Trophoblast cell (in vitro differentiated cells and primary cell): ENCODE results near the gene HMGN1.

Experiments
- DNase-seq, 2 donors: peaks; one replicate each; pipeline ENCODE4 v3.0.0-alpha.2; 2016
- H2AFZ ChIP-seq: 2 replicates; pipeline ENCODE4 v1.6.1; 2013; ENCODE audit warnings: low read length, moderate library complexity, mild to moderate bottlenecking; ENCODE audit not compliant: insufficient read depth, poor library complexity
- H2AK5ac ChIP-seq: 2 replicates; pipeline ENCODE4 v1.6.1; 2013; ENCODE audit warnings: mild to moderate bottlenecking, low read length
- H2BK120ac ChIP-seq: 2 replicates; pipeline ENCODE4 v1.6.1; 2013; ENCODE audit warnings: low read length, mild to moderate bottlenecking, moderate library complexity; ENCODE audit not compliant: insufficient read depth, poor library complexity
- H2BK12ac ChIP-seq: 2 replicates; pipeline ENCODE4 v1.6.1; 2013; ENCODE audit warnings: mild to moderate bottlenecking, low read length, moderate library complexity
- H2BK5ac ChIP-seq: 2 replicates; pipeline ENCODE4 v1.6.1; 2013; ENCODE audit warnings: low read length, low read depth, moderate library complexity, mild to moderate bottlenecking; ENCODE audit not compliant: poor library complexity
- H3K14ac ChIP-seq: 2 replicates; pipeline ENCODE4 v1.6.1; 2013; ENCODE audit warnings: mild to moderate bottlenecking, low read length
- H3K18ac ChIP-seq: 2 replicates; pipeline ENCODE4 v1.6.1; 2013; ENCODE audit warnings: mild to moderate bottlenecking, low read length
- H3K23ac ChIP-seq: 2 replicates; pipeline ENCODE4 v1.6.1; 2013; ENCODE audit warnings: low read length
- H3K27ac ChIP-seq: 2 replicates; pipeline ENCODE4 v1.5.1; 2013; ENCODE audit warnings: low read depth, mild to moderate bottlenecking, inconsistent platforms, low read length, moderate library complexity
- H3K27me3 ChIP-seq: 2 replicates; pipeline ENCODE4 v1.6.1; 2013; ENCODE audit warnings: inconsistent platforms, mild to moderate bottlenecking, low read length, moderate library complexity; ENCODE audit not compliant: insufficient read depth
- H3K36me3 ChIP-seq, 2 experiments: 1 replicate in 1 of 2; 2 replicates in 1 of 2; pipeline ENCODE4 v1.6.1; 2013; ENCODE audit warnings: low read length in 2 of 2, mild to moderate bottlenecking in 2 of 2, moderate library complexity in 1 of 2; ENCODE audit not compliant: insufficient read depth in 2 of 2, control insufficient read depth in 1 of 2
- H3K4ac ChIP-seq: 2 replicates; pipeline ENCODE4 v1.6.1; 2013; ENCODE audit warnings: low read depth, mild to moderate bottlenecking, low read length, moderate library complexity
- H3K4me1 ChIP-seq, 2 experiments: 1 replicate in 1 of 2; 2 replicates in 1 of 2; pipeline ENCODE4 v1.6.1; 2013; ENCODE audit warnings: low read length in 2 of 2, mild to moderate bottlenecking in 2 of 2, moderate library complexity in 1 of 2; ENCODE audit not compliant: insufficient read depth in 2 of 2, control insufficient read depth in 1 of 2
- H3K4me2 ChIP-seq: 2 replicates; pipeline ENCODE4 v1.6.1; 2013; ENCODE audit warnings: inconsistent platforms, mild to moderate bottlenecking, low read length, moderate library complexity
- H3K4me3 ChIP-seq: 2 replicates; pipeline ENCODE4 v1.5.1; 2013; ENCODE audit warnings: mild to moderate bottlenecking, low read depth, low read length, inconsistent platforms
- H3K79me1 ChIP-seq: one replicate; pipeline ENCODE4 v1.6.1; 2013; ENCODE audit warnings: low read length
- H3K79me2 ChIP-seq: 2 replicates; pipeline ENCODE4 v1.6.1; 2013; ENCODE audit warnings: low read length, mild to moderate bottlenecking; ENCODE audit not compliant: control insufficient read depth, insufficient read depth, poor library complexity
- H3K9ac ChIP-seq: 2 replicates; pipeline ENCODE4 v1.6.1; 2013; ENCODE audit warnings: mild to moderate bottlenecking, low read length
- H3K9me3 ChIP-seq: 2 replicates; pipeline ENCODE4 v1.6.1; 2013; ENCODE audit warnings: low read depth, mild to moderate bottlenecking, control low read depth, inconsistent platforms, low read length; ENCODE audit not compliant: insufficient read depth
- H4K12ac ChIP-seq: 2 replicates; pipeline ENCODE4 v1.6.1; 2013; ENCODE audit warnings: low read depth, mild to moderate bottlenecking, low read length, moderate library complexity
- H4K8ac ChIP-seq: 2 replicates; pipeline ENCODE4 v1.6.1; 2013; ENCODE audit warnings: low read depth, mild to moderate bottlenecking, low read length, moderate library complexity
- H4K91ac ChIP-seq: one replicate; pipeline ENCODE4 v1.6.1; 2013; ENCODE audit warnings: low read depth, mild to moderate bottlenecking, low read length, moderate library complexity
- WGBS: extraction: QIAGEN DNeasy Blood & Tissue Kit; methylation state at CpG from one replicate; pipeline ENCODE4 v1.1.7; 2013; ENCODE audit warnings: missing lambda C conversion rate; ENCODE audit not compliant: insufficient read length, insufficient coverage; ENCODE audit errors: extremely low coverage; 5-methylcytosine and 5-hydroxymethylcytosine counted together

Gene HMGN1

DNA sequence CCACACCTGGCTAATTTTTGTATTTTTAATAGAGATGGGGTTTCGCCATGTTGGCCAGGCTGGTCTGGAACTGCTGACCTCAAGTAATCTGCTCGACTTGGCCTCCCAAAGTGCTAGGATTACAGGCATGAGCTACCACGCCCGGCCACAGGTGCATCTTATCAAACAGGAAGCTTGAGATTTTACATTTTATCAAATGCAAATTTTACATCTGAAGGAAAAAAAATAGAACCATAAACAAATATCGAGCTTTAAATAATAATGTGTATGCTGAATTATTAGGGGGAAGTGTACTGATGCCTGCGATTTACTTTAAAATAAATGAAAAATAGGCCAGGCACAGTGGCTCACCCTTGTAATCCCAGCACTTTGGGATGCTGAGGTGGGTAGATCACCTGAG lies 18.9 kb downstream of the HMGN1 start:
- Histone ChIP-seq H3K9ac (no peak overlapping the region), H3K23ac (no peak overlapping the region), H3K4me1 (peaks cover 4 to 5% of the 10 kb centered on the region in 2 experiments), H3K4me3 (no peak overlapping the region), H2BK5ac (no peak overlapping the region), H3K36me3 (no peaks in the 10 kb centered on the region), H3K4ac (no peak overlapping the region), H3K27ac (no peak overlapping the region), H3K27me3 (no peaks in the 10 kb centered on the region), H4K12ac (no peak overlapping the region), H3K9me3 (no peaks in the 10 kb centered on the region), H3K79me2 (no peaks in the 10 kb centered on the region), H4K8ac (no peak overlapping the region), H2AFZ (no peak overlapping the region), H3K4me2 (no peak overlapping the region), H2BK120ac (no peak overlapping the region), H3K14ac (no peak overlapping the region), H2BK12ac (no peak overlapping the region), H3K79me1 (no peaks in the 10 kb centered on the region), H4K91ac (no peak overlapping the region), H3K18ac (no peak overlapping the region), H2AK5ac (no peak overlapping the region)
- no CpG with 5 or more reads among the region's 6 CpGs for WGBS
- no peak for DNase-seq

DNA sequence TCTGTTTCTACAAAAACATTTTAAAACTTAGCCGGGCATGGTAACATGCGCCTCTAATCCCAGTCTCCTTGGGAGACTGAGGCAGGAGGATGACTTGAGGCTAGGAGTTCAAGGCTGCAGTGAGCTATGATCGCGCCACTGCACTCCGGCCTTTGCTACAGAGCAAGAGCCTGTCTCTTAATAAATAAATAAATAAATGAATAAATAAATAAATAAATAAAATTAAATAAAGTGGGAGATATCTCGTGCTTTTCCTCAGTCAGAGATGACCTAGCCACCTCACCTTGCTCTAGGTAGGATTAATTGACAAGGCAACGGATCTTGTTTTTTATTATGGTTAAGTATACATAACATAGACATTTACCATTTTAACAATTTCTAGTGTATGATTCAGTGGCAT lies 21.2 kb downstream of the HMGN1 start:
- no peaks in the 10 kb centered on the region for H3K79me2 ChIP-seq
- H3K4me2 ChIP-seq, result no peak overlapping the region
- H3K4me3 ChIP-seq, result no peak overlapping the region
- H3K14ac ChIP-seq, result no peak overlapping the region
- no peak overlapping the region for H3K9ac ChIP-seq
- no peak overlapping the region for H4K8ac ChIP-seq
- no peak overlapping the region for H4K91ac ChIP-seq
- H3K9me3 ChIP-seq, result no peaks in the 10 kb centered on the region
- H2BK12ac ChIP-seq, result no peak overlapping the region
- H2AFZ ChIP-seq, result no peak overlapping the region
- no peak overlapping the region for H2AK5ac ChIP-seq
- no peak overlapping the region for H2BK5ac ChIP-seq
- H3K4ac ChIP-seq, result no peak overlapping the region
- H3K18ac ChIP-seq, result no peak overlapping the region
- no peak overlapping the region for H2BK120ac ChIP-seq
- H3K36me3 ChIP-seq, result no peaks in the 10 kb centered on the region
- WGBS, result no CpG with 5 or more reads among the region's 7 CpGs
- no peak for DNase-seq
- H3K23ac ChIP-seq, result no peak overlapping the region
- H3K27me3 ChIP-seq, result no peaks in the 10 kb centered on the region
- peaks cover 6 to 8% of the 10 kb centered on the region in 2 experiments for H3K4me1 ChIP-seq
- H3K27ac ChIP-seq, result no peak overlapping the region
- H3K79me1 ChIP-seq, result no peaks in the 10 kb centered on the region
- H4K12ac ChIP-seq, result no peak overlapping the region

DNA sequence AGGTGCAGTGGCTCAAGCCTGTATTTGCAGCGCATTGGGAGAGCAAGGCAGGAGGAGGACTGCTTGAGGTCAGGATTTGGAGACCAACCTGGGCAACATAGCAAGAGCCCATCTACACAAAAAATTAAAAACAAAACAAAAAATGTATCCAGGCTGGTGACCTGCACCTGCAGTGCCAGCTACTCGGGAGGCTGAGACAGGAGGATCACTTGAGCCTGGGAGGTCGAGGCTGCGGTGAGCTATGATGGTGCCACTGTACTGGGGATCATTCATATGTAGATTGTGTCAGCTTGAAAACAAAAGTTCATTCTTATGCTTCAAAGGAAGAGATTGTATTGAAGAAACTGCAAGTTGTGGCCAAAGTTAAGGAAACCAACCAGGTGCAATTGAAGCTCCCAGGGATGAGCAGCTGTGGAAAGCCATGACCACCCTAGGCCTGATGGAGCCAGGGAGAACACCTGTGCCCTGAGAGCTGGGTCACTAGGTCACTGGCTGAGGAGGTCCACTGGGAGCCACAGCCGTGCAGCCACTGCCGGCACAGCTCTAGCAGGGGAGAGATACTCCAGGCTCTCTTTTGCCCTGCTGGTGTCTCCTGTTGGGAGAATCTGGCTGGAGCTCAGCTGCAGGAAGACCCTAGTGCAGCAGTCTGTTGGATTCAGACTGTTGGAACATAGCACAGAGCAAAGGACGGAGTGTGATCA lies 22.1 kb downstream of the HMGN1 start:
- Histone ChIP-seq H3K9me3 (no peaks in the 10 kb centered on the region), H2BK5ac (no peak overlapping the region), H3K14ac (no peak overlapping the region), H3K23ac (no peak overlapping the region), H4K8ac (no peak overlapping the region), H2BK12ac (no peak overlapping the region), H3K36me3 (no peaks in the 10 kb centered on the region), H3K4me3 (no peak overlapping the region), H3K27me3 (no peaks in the 10 kb centered on the region), H2AK5ac (no peak overlapping the region), H3K4me2 (no peak overlapping the region), H3K79me2 (no peaks in the 10 kb centered on the region), H3K4me1 (peaks cover 7 to 8% of the 10 kb centered on the region in 2 experiments), H3K4ac (no peak overlapping the region), H2BK120ac (no peak overlapping the region), H4K91ac (no peak overlapping the region), H2AFZ (no peak overlapping the region), H3K27ac (no peak overlapping the region), H4K12ac (no peak overlapping the region), H3K79me1 (peaks cover 5% of the 10 kb centered on the region), H3K18ac (no peak overlapping the region), H3K9ac (no peak overlapping the region)
- DNase-seq, result no peak
- WGBS, result no CpG with 5 or more reads among the region's 7 CpGs

DNA sequence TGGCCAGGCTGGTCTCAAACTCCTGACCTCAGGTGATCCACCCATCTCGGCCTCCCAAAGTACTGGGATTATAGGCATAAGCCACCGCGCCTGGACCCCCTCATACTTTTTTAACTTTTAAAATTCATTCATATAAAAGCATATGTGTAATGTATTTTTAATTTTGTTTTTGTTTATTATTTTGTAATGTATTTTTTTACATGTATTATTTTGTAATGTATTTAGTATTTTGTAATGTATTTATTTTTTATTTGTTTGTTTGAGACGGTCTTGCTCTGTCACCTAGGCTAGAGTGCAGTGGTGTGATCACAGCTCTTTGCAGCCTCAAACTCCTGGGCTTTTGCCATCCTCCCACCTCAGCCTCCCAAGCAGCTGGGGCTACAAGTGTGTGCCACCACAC lies 23.4 kb downstream of the HMGN1 start:
- no peak overlapping the region for H4K12ac ChIP-seq
- H2AK5ac ChIP-seq, result no peak overlapping the region

More for the DNA sequence above, 23.4 kb downstream of the HMGN1 start:
- Histone ChIP-seq H3K36me3 (no peaks in the 10 kb centered on the region), H3K4me2 (no peak overlapping the region), H3K23ac (no peak overlapping the region), H3K79me1 (peaks cover 5% of the 10 kb centered on the region), H3K14ac (no peak overlapping the region), H3K4me1 (peaks cover 7 to 8% of the 10 kb centered on the region in 2 experiments), H3K27ac (no peak overlapping the region), H3K79me2 (no peaks in the 10 kb centered on the region), H2BK120ac (no peak overlapping the region), H3K4me3 (no peak overlapping the region), H2BK12ac (no peak overlapping the region), H2AFZ (no peak overlapping the region), H3K9ac (no peak overlapping the region), H3K18ac (no peak overlapping the region), H3K27me3 (no peaks in the 10 kb centered on the region), H4K91ac (no peak overlapping the region), H3K9me3 (no peaks in the 10 kb centered on the region), H2BK5ac (no peak overlapping the region), H4K8ac (no peak overlapping the region), H3K4ac (no peak overlapping the region)
- no CpG with 5 or more reads among the region's 4 CpGs for WGBS
- DNase-seq, result no peak
